Smooth muscle cell (in vitro differentiated cells): ENCODE results near the gene MSI2. TPM values are rescaled to one million over a fixed set of nuclear protein-coding genes. Genes with fewer than 3 reads are reported as not detected.

Experiments used
- DNase-seq: peaks from one replicate; lab custom pipeline; 2025; ENCODE audit not compliant: unreplicated experiment; lab: John Stamatoyannopoulos, UW
- H2AFZ ChIP-seq: fragments of 200-600 bp; sonication (generic); 2 replicates; pipeline ENCODE4 v1.6.0; 2016; ENCODE audit warnings: antibody characterized with exemption, low read depth, mild to moderate bottlenecking
- H3F3A ChIP-seq: fragments of 200-600 bp; sonication (generic); 2 replicates; pipeline ENCODE4 v1.6.0; 2017; ENCODE audit warnings: antibody characterized with exemption, low read depth
- H3K27ac ChIP-seq: fragments of 200-600 bp; sonication (generic); 2 replicates; pipeline ENCODE4 v1.5.1; 2016; ENCODE audit warnings: low read depth, mild to moderate bottlenecking
- H3K27me3 ChIP-seq: fragments of 200-600 bp; sonication (generic); 2 replicates; pipeline ENCODE4 v1.6.1; 2016; ENCODE audit warnings: low read depth, mild to moderate bottlenecking
- H3K36me3 ChIP-seq: fragments of 200-600 bp; sonication (generic); 2 replicates; pipeline ENCODE4 v1.5.1; 2016; ENCODE audit warnings: low read depth
- H3K4me1 ChIP-seq: fragments of 200-600 bp; sonication (generic); 2 replicates; pipeline ENCODE4 v1.5.1; 2016; ENCODE audit warnings: low read depth
- H3K4me2 ChIP-seq: fragments of 200-600 bp; sonication (generic); 2 replicates; pipeline ENCODE4 v1.6.0; 2016; ENCODE audit warnings: mild to moderate bottlenecking
- H3K4me3 ChIP-seq: fragments of 200-600 bp; sonication (generic); 2 replicates; pipeline ENCODE4 v1.5.1; 2016; ENCODE audit warnings: mild to moderate bottlenecking
- H3K79me2 ChIP-seq: fragments of 200-600 bp; sonication (generic); 2 replicates; pipeline ENCODE4 v1.6.0; 2016; ENCODE audit warnings: low read depth, mild to moderate bottlenecking
- H3K9ac ChIP-seq: fragments of 200-600 bp; sonication (generic); 2 replicates; pipeline ENCODE4 v1.6.0; 2016; ENCODE audit warnings: low read depth
- H3K9me3 ChIP-seq: fragments of 200-600 bp; sonication (generic); replicated peaks from 2 replicates; pipeline ENCODE4 v1.5.1; 2016; ENCODE audit warnings: low read depth
- H4K20me1 ChIP-seq: fragments of 200-600 bp; sonication (generic); 2 replicates; pipeline ENCODE4 v1.6.0; 2016; ENCODE audit warnings: low read depth
- CTCF ChIP-seq: fragments of 200-600 bp; sonication (generic); IDR thresholded peaks from 2 replicates; pipeline ENCODE4 v1.5.1; 2017; ENCODE audit warnings: borderline replicate concordance, mild to moderate bottlenecking, antibody characterized with exemption; ENCODE audit not compliant: insufficient read depth, poor library complexity, severe bottlenecking
- WGBS: methylation state at CpG from one replicate; pipeline ENCODE4 v1.1.7; 2016; ENCODE audit warnings: low lambda C conversion rate; 5-methylcytosine and 5-hydroxymethylcytosine counted together
- polyA plus RNA-seq: library from polyadenylated mRNA; unstranded; fragments of >200 nt; fragmentation: Nextera tagmentation; extraction: Ambion mirVana; gene quantifications from 2 replicates; pipeline ENCODE4 v1.2.1, GENCODE V29; 2016
- total RNA-seq: library from RNA; depleted of rRNA; stranded (reverse); fragments of >200 nt; gene quantifications from 2 replicates; pipeline ENCODE4 v1.2.3, GENCODE V29; 2014

The MSI2 gene
- total and polyA plus RNA-seq, 2 experiments from 2014 or later, result 5.7 to 36.5 TPM

GRCh38 chr17:57597531-57598453, 341.5 kb downstream of the MSI2 start:
- Histone ChIP-seq H4K20me1 (no peaks in the 10 kb centered on the region), H3K4me3 (no peak overlapping the region), H2AFZ (no peak overlapping the region), H3K27me3 (no peaks in the 10 kb centered on the region), H3K36me3 (no peaks in the 10 kb centered on the region), H3K4me2 (no peak overlapping the region), H3F3A (peaks cover 13% of the 10 kb centered on the region), H3K9me3 (no peaks in the 10 kb centered on the region), H3K4me1 (peaks cover 8% of the 10 kb centered on the region), H3K27ac (peak overlapping the region; percentile 42), H3K9ac (no peak overlapping the region), H3K79me2 (no peaks in the 10 kb centered on the region)
- TF ChIP-seq CTCF, result peak; percentile 79
- DNase-seq, result no peak
- WGBS, result 59% methylated on average over 8 of the region's 8 CpGs

GRCh38 chr17:57599271-57600045, 343.1 kb downstream of the MSI2 start:
- peak overlapping the region; percentile 56 for H3K27ac ChIP-seq
- no peaks in the 10 kb centered on the region for H3K4me1 ChIP-seq
- no peaks in the 10 kb centered on the region for H4K20me1 ChIP-seq
- no peaks in the 10 kb centered on the region for H3K9me3 ChIP-seq
- no peak overlapping the region for H3K9ac ChIP-seq
- no peak overlapping the region for H3K4me3 ChIP-seq
- no peak for TF ChIP-seq CTCF
- no peaks in the 10 kb centered on the region for H3K36me3 ChIP-seq
- peaks cover 13% of the 10 kb centered on the region for H3F3A ChIP-seq
- H3K27me3 ChIP-seq, result no peaks in the 10 kb centered on the region
- H2AFZ ChIP-seq, result no peak overlapping the region
- DNase-seq, result no peak
- no peaks in the 10 kb centered on the region for H3K79me2 ChIP-seq
- 88% methylated on average over 8 of the region's 8 CpGs for WGBS
- H3K4me2 ChIP-seq, result peak overlapping the region; percentile 21

- H3K4me2 ChIP-seq, result peak overlapping the region; percentile 21
- no peaks in the 10 kb centered on the region for H3K36me3 ChIP-seq
- no peak overlapping the region for H3K9ac ChIP-seq
- 21% methylated on average over 1 of the region's 1 CpG for WGBS
- no peak overlapping the region for H2AFZ ChIP-seq
- peak overlapping the region; percentile 56 for H3K27ac ChIP-seq
- no peaks in the 10 kb centered on the region for H3K9me3 ChIP-seq
- no peaks in the 10 kb centered on the region for H4K20me1 ChIP-seq
- H3K4me1 ChIP-seq, result peaks cover 6% of the 10 kb centered on the region
- H3K27me3 ChIP-seq, result no peaks in the 10 kb centered on the region
- no peak overlapping the region for H3K4me3 ChIP-seq
- peaks cover 13% of the 10 kb centered on the region for H3F3A ChIP-seq
- H3K79me2 ChIP-seq, result no peaks in the 10 kb centered on the region
- no peak for TF ChIP-seq CTCF
- no peak for DNase-seq
Measured at GRCh38 chr17:57600074-57600473, 343.8 kb downstream of the MSI2 start.
